ENCODE measurements around the gene SUCLA2. TPM values are rescaled to one million over a fixed set of nuclear protein-coding genes. Genes with fewer than 3 reads are reported as not detected.

Gene SUCLA2
- total and polyA plus RNA-seq, 10 of the 15 experiments (the other 5 are each of a cell fraction or from before 2014, with no cell fraction given) = 27.5 to 83.4 (median 42.8) TPM

GRCh38 chr13:48006396-48006795, 5.3 kb upstream of the SUCLA2 start:
- ATAC-seq (no peak), DNase-seq (ENCODE audit: low read depth, low spot score) (no peak), FAIRE-seq (no peak)
- ChIA-PET RAD21 (ENCODE audit: unreplicated experiment) (no interaction called here), POLR2A (no interaction called here), SMC1A (ENCODE audit: uncharacterized antibody, unreplicated experiment) (interaction anchor here (0.9 kb wide), 1 partner anchor 10 kb away, joined by 3 read pairs; no protein-coding TSS in a partner anchor), CTCF (interaction anchor here (0.6 to 0.8 kb wide), 2 partner anchors 32 to 77 kb away, joined by 3 read pairs; no protein-coding TSS in a partner anchor)
- Histone ChIP-seq H3K4me2 (ENCODE audit: control insufficient read depth, insufficient read depth) (no peak overlapping the region), H3K4me3 (no peak overlapping the region), H3K36me3 (ENCODE audit: control insufficient read depth in 2 of 2, insufficient read depth in 2 of 2, low read length in 1 of 2) (no peaks in the 10 kb centered on the region), H3K9me3 (replicated peaks; ENCODE audit: control insufficient read depth, insufficient read depth, low read length) (no peaks in the 10 kb centered on the region), H3K79me2 (ENCODE audit: control insufficient read depth, insufficient read depth, low read length) (no peaks in the 10 kb centered on the region), H2AFZ (ENCODE audit: control insufficient read depth, low read depth, low read length) (no peak overlapping the region), H3K9ac (ENCODE audit: control insufficient read depth, insufficient read depth, low read length) (no peak overlapping the region), H3K4me1 (ENCODE audit: control insufficient read depth, insufficient read depth, low read length) (no peaks in the 10 kb centered on the region), H3K27me3 (replicated peaks in 1 of 2; ENCODE audit: control insufficient read depth in 2 of 2, insufficient read depth in 2 of 2, low read length in 1 of 2) (no peaks in the 10 kb centered on the region), H4K20me1 (ENCODE audit: control insufficient read depth, insufficient read depth) (no peaks in the 10 kb centered on the region), H3K27ac (ENCODE audit: control insufficient read depth, insufficient read depth) (no peak overlapping the region)
- TF ChIP-seq PAX5 (IDR thresholded peaks at IDR 0.05; ENCODE audit: borderline replicate concordance, low read depth, low read length) = no peak
- no peak for TF ChIP-seq ZBTB40 (IDR thresholded peaks at IDR 0.05; ENCODE audit: borderline replicate concordance)
- TF ChIP-seq JUND (IDR thresholded peaks at IDR 0.05; ENCODE audit: low read depth, low read length) = no peak
- in situ Hi-C loops (cut with MboI) = no loop called here
- intact Hi-C loops (cut with micrococcal nuclease; ENCODE audit: unreplicated experiment) = no loop called here
- WGBS (ENCODE audit: insufficient coverage, insufficient replicate concordance, low lambda C conversion rate, missing lambda C conversion rate) = 22% methylated on average over 1 of the region's 1 CpG
- BruUV-seq (replicated peaks) = no TSS peak

GRCh38 chr13:48004201-48004600, 3.1 kb upstream of the SUCLA2 start:
- ChIA-PET CTCF (no interaction called here), SMC1A (ENCODE audit: uncharacterized antibody, unreplicated experiment) (no interaction called here), POLR2A (no interaction called here), RAD21 (ENCODE audit: unreplicated experiment) (no interaction called here)
- Histone ChIP-seq H4K20me1 (ENCODE audit: control insufficient read depth, insufficient read depth) (no peaks in the 10 kb centered on the region), H3K4me1 (ENCODE audit: control insufficient read depth, insufficient read depth, low read length) (no peaks in the 10 kb centered on the region), H3K4me3 (no peak overlapping the region), H3K4me2 (ENCODE audit: control insufficient read depth, insufficient read depth) (no peak overlapping the region), H3K27ac (ENCODE audit: control insufficient read depth, insufficient read depth) (no peak overlapping the region), H3K79me2 (ENCODE audit: control insufficient read depth, insufficient read depth, low read length) (peaks cover 16% of the 10 kb centered on the region), H3K9ac (ENCODE audit: control insufficient read depth, insufficient read depth, low read length) (no peak overlapping the region), H3K9me3 (replicated peaks; ENCODE audit: control insufficient read depth, insufficient read depth, low read length) (no peaks in the 10 kb centered on the region), H2AFZ (ENCODE audit: control insufficient read depth, low read depth, low read length) (no peak overlapping the region), H3K36me3 (ENCODE audit: control insufficient read depth in 2 of 2, insufficient read depth in 2 of 2, low read length in 1 of 2) (no peaks in the 10 kb centered on the region), H3K27me3 (replicated peaks in 1 of 2; ENCODE audit: control insufficient read depth in 2 of 2, insufficient read depth in 2 of 2, low read length in 1 of 2) (no peaks in the 10 kb centered on the region)
- DNase-seq (ENCODE audit: low read depth, low spot score) = no peak
- WGBS (ENCODE audit: insufficient coverage, insufficient replicate concordance, low lambda C conversion rate, missing lambda C conversion rate) = 96% methylated on average over 2 of the region's 2 CpGs
- in situ Hi-C loops (cut with MboI) = no loop called here
- FAIRE-seq = no peak
- ATAC-seq = no peak
- BruUV-seq (replicated peaks) = no TSS peak
- intact Hi-C loops (cut with micrococcal nuclease; ENCODE audit: unreplicated experiment) = no loop called here
- TF ChIP-seq TCF7 (IDR thresholded peaks at IDR 0.05; ENCODE audit: borderline replicate concordance) (no peak), E2F8 (IDR thresholded peaks at IDR 0.05; ENCODE audit: low read depth, partially characterized antibody) (no peak), ZNF24 (IDR thresholded peaks at IDR 0.05) (no peak)

Measured in GM12878 (cell line).